NB4 (cell line): Measurements from ENCODE around the gene DNALI1.
"Not testable (repeated sequence)": the region's sequence is repeated elsewhere in the genome, so short reads cannot be mapped to it uniquely, and the experiment has no call there.

Source experiments
- DNase-seq: peaks from one replicate; pipeline ENCODE4 v3.0.0; 2010; ENCODE audit warnings: low read depth
- H3K4me3 ChIP-seq: one replicate; pipeline ENCODE4 v1.5.1; 2011; ENCODE audit warnings: mild to moderate bottlenecking, low read depth, low read length, moderate library complexity
- CTCF ChIP-seq: IDR thresholded peaks from one replicate; pipeline ENCODE4 v1.5.1; 2012; ENCODE audit warnings: low read depth, low read length
- MYC ChIP-seq: IDR thresholded peaks from 2 replicates; pipeline ENCODE4 v1.6.1; 2011; ENCODE audit warnings: low read depth, low read length
- POLR2A ChIP-seq: IDR thresholded peaks from 2 replicates; pipeline ENCODE4 v1.6.1; 2011; ENCODE audit warnings: mild to moderate bottlenecking; ENCODE audit not compliant: insufficient read length; ENCODE audit errors: extremely low read depth
- TF ChIP-seq, protein P1 (sequence below): IDR thresholded peaks from 2 replicates; pipeline ENCODE4 v1.6.1; 2011; ENCODE audit warnings: low read depth, low read length

The DNALI1 gene

DNA sequence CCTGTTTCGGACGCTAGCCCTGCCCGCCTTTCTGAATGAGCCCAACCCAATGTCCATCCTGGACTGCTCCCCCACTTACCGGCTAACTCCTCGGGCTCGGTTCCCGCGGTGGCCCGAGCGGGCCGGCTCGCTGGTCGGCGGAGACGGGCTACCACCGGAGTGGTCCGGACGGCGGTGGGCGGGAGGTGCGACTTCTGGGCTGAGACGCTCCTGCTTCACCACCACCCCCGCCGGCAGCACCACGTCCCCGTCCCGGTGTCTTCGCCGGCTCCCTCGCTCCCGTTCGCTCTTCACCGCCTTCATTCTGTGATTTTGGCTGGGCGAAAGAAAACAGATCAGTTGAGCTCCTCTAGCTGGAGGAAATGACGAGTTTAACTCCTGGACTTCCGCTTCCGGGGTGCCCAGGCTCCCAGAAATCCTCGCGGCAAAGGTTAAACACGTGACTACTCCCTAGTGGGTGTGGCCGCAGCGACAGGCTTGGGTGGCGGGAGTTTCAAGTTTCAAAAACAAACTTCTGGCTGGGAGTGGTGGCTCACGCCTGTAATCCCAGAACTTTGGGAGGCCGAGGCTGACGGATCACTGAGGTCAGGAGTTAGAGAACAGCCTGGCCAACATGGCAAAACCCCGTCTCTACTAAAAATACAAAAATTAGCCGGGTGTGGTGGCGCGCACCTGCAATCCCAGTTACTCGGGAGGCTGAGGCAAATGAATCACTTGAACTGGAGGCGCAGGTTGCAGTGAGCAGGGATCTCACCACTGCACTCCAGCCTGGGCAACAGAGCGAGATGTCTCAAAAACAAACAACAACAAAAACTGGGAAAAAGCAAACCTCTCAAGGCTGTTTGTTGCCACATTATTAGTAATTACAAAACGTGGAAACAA is 2.6 kb upstream of the DNALI1 start, which contains the start of gene SNIP1:
Gene SNIP1, minus strand, starts transcription at position 367 of the 882 bp plus-strand sequence. Its CDS starts 64 bp downstream, at position 303.
- H3K4me3 ChIP-seq, result peak within 1 kb of the TSS; percentile 97
- no peak for TF ChIP-seq CTCF
- TF ChIP-seq POLR2A, result peak; percentile 71
- TF ChIP-seq, protein P1, sequence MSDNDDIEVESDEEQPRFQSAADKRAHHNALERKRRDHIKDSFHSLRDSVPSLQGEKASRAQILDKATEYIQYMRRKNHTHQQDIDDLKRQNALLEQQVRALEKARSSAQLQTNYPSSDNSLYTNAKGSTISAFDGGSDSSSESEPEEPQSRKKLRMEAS, result peak; percentile 98
- peak; percentile 73 for TF ChIP-seq MYC
- peak; percentile 92 for DNase-seq

DNA sequence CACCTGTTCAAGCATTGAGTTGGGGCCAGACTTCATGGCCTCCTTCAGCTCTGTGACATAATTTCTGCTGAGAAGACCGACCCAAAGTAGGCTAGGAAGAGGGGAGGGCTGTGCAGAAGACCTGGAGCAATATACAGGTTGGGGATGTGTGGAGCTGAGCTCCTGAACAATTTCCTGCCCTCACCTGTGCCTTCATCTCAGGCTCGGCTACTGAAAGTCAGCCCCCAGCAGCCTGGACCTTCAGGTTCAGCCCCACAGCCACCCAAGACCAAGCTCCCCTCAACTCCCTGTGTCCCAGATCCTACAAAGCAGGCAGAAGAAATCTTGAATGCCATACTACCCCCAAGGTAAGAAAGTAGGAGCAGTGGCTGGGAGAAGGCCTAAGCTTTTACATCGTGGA is 662 bp downstream of the DNALI1 start:
- DNase-seq, result no peak
- TF ChIP-seq POLR2A, result no peak
- no peak for TF ChIP-seq MYC
- TF ChIP-seq, protein P1, result no peak
- TF ChIP-seq CTCF, result no peak
- no peak overlapping the region for H3K4me3 ChIP-seq

- TF ChIP-seq POLR2A (no peak), MYC (no peak), CTCF (no peak)
- TF ChIP-seq, protein P1, result no peak
- no peak for DNase-seq
- no peak overlapping the region for H3K4me3 ChIP-seq
These were observed 1.7 kb downstream of the DNALI1 start for GRCh38 chr1:37558411-37558810.

DNA sequence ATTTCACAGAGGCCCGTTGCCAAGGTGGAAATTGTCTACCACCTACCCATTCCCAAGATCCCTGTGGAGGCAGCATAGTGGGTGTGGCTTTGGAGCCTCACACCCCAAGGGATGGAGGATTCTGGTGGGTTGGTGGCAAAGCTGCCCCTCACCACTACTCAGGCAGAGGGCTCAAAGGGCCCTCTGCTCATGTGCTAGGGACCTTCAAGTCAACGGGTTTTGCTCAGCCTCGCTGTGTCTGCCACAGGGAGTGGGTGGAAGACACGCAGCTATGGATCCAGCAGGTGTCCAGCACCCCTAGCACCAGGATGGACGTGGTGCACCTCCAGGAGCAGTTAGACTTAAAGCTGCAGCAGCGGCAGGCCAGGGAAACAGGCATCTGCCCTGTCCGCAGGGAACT is 2.3 kb downstream of the DNALI1 start:
- TF ChIP-seq, protein P1, result no peak
- TF ChIP-seq MYC (no peak), CTCF (no peak), POLR2A (no peak)
- DNase-seq, result no peak
- H3K4me3 ChIP-seq, result no peak overlapping the region

DNA sequence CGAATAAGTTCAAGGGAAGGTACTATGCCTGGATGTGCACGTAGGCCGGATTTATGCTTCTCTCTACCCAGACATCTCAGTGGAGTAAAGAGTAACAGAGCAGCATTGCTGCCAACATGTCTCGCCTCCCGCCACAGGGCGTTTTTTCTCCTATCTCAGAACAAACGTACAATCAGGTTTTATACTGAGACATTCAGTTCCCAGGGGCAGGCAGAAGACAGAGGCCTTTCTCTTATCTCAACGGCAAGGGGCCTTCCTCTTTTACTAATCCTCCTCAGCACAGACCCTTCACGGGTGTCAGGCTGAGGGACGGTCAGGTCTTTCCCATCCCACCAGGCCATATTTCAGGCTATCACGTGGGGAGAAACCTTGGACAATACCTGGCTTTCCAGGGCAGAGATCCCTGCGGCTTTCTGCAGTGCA is 3.2 kb downstream of the DNALI1 start:
- DNase-seq, H3K4me3 ChIP-seq: not testable (repeated sequence)

- TF ChIP-seq CTCF (no peak), MYC (no peak), POLR2A (no peak)
- no peak for DNase-seq
- no peak overlapping the region for H3K4me3 ChIP-seq
These were observed 3.8 kb downstream of the DNALI1 start for GRCh38 chr1:37560401-37561132.
